SK-N-SH treated with all-trans-retinoic acid at 6 μM for 48 hours (cell line): ENCODE data around the gene GDF2.

Source experiments
- ARNTL ChIP-seq: fragments of 450-650 bp; formaldehyde crosslinking; IDR thresholded peaks from 2 replicates; pipeline ENCODE4 v1.5.0; 2020; ENCODE audit warnings: low read depth, mild to moderate bottlenecking, moderate library complexity, borderline replicate concordance
- BACH2 ChIP-seq: fragments of 250-450 bp; sonication (Bioruptor Pico); IDR thresholded peaks from 2 replicates; pipeline ENCODE4 v1.9.0; 2021; ENCODE audit warnings: mild to moderate bottlenecking, borderline replicate concordance
- CREB5 ChIP-seq: fragments of 250-450 bp; sonication (Bioruptor Pico); IDR thresholded peaks from 2 replicates; pipeline ENCODE4 v1.5.1; 2020; ENCODE audit warnings: low read depth, mild to moderate bottlenecking, moderate library complexity
- CSRNP3 ChIP-seq: fragments of 250-450 bp; sonication (Bioruptor Pico); IDR thresholded peaks from 2 replicates; pipeline ENCODE4 v1.5.1; 2021; ENCODE audit warnings: mild to moderate bottlenecking, moderate library complexity
- GLIS3 ChIP-seq: fragments of 250-450 bp; sonication (Bioruptor Pico); IDR thresholded peaks from 2 replicates; pipeline ENCODE4 v1.5.0; 2020; ENCODE audit warnings: mild to moderate bottlenecking, moderate library complexity
- ISL1 ChIP-seq: fragments of 250-450 bp; sonication (Bioruptor Pico); IDR thresholded peaks from 2 replicates; pipeline ENCODE4 v2.1.2; 2022; ENCODE audit warnings: mild to moderate bottlenecking, moderate library complexity
- TCF4 ChIP-seq: fragments of 250-450 bp; sonication (Bioruptor Pico); IDR thresholded peaks from 2 replicates; pipeline ENCODE4 v1.8.0; 2021; ENCODE audit warnings: mild to moderate bottlenecking, moderate library complexity, borderline replicate concordance
- TSHZ2 ChIP-seq: fragments of 250-450 bp; sonication (Bioruptor Pico); IDR thresholded peaks from 2 replicates; pipeline ENCODE4 v1.5.0; 2020; ENCODE audit warnings: mild to moderate bottlenecking, moderate library complexity
- ZC3H10 ChIP-seq: fragments of 250-450 bp; sonication (Bioruptor Pico); IDR thresholded peaks from 2 replicates; pipeline ENCODE4 v1.5.1; 2021; ENCODE audit warnings: mild to moderate bottlenecking, moderate library complexity
- ZFP3 ChIP-seq: fragments of 250-450 bp; sonication (Bioruptor Pico); IDR thresholded peaks from 2 replicates; pipeline ENCODE4 v1.5.0; 2020; ENCODE audit warnings: mild to moderate bottlenecking, moderate library complexity
- ZFP30 ChIP-seq: fragments of 450-650 bp; formaldehyde crosslinking; IDR thresholded peaks from 2 replicates; pipeline ENCODE4 v1.5.0; 2022; ENCODE audit warnings: mild to moderate bottlenecking, moderate library complexity
- ZNF565 ChIP-seq: fragments of 450-650 bp; formaldehyde crosslinking; conservative IDR thresholded peaks from 2 replicates; pipeline ENCODE4 v1.5.0; 2020; ENCODE audit warnings: low read depth, mild to moderate bottlenecking, moderate library complexity
- TF ChIP-seq, protein P1 (sequence below): fragments of 250-450 bp; sonication (Bioruptor Pico); IDR thresholded peaks from 2 replicates; pipeline ENCODE4 v1.8.0; 2020; ENCODE audit warnings: mild to moderate bottlenecking, moderate library complexity, borderline replicate concordance

GRCh38 chr10:47315421-47315820, 6.8 kb upstream of the GDF2 start:
- TF ChIP-seq ISL1 (no peak), ZFP30 (CRISPR knock-in tag) (no peak), ZFP3 (CRISPR knock-in tag) (no peak), GLIS3 (CRISPR knock-in tag) (no peak), TSHZ2 (CRISPR knock-in tag) (no peak), ARNTL (no peak), TCF4 (no peak), CREB5 (CRISPR knock-in tag) (no peak), ZC3H10 (no peak), CSRNP3 (CRISPR knock-in tag) (no peak), ZNF565 (no peak), BACH2 (CRISPR knock-in tag) (no peak)
- TF ChIP-seq, protein P1, sequence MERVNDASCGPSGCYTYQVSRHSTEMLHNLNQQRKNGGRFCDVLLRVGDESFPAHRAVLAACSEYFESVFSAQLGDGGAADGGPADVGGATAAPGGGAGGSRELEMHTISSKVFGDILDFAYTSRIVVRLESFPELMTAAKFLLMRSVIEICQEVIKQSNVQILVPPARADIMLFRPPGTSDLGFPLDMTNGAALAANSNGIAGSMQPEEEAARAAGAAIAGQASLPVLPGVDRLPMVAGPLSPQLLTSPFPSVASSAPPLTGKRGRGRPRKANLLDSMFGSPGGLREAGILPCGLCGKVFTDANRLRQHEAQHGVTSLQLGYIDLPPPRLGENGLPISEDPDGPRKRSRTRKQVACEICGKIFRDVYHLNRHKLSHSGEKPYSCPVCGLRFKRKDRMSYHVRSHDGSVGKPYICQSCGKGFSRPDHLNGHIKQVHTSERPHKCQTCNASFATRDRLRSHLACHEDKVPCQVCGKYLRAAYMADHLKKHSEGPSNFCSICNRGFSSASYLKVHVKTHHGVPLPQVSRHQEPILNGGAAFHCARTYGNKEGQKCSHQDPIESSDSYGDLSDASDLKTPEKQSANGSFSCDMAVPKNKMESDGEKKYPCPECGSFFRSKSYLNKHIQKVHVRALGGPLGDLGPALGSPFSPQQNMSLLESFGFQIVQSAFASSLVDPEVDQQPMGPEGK (CRISPR knock-in tag), result no peak
